Activated T-cell treated with anti-CD3 and anti-CD28 coated beads, Interleukin-2, amount 50 U/mL, for 4 hours (primary cell): ENCODE data around the gene ZFYVE28. TPM values are rescaled to one million over a fixed set of nuclear protein-coding genes. Genes with fewer than 3 reads are reported as not detected.

Experiments used
- ATAC-seq, 2 donors: fragments of 200-7000 bp; cut with Tn5 transposase; one replicate each; pipeline ENCODE4 v1.10.0; 2021
- DNase-seq: peaks from one replicate; pipeline ENCODE4 v3.0.0-alpha.2; 2020
- H3K27me3 Mint-ChIP-seq: one replicate; pipeline ENCODE4 v1.8.0; 2021; ENCODE audit warnings: low read depth, mixed read lengths
- H3K36me3 Mint-ChIP-seq: one replicate; pipeline ENCODE4 v1.8.0; 2022; ENCODE audit warnings: mixed read lengths; ENCODE audit not compliant: insufficient read depth
- H3K4me1 Mint-ChIP-seq: one replicate; pipeline ENCODE4 v1.8.0; 2021; ENCODE audit warnings: low read depth, mixed read lengths
- H3K4me3 Mint-ChIP-seq: one replicate; pipeline ENCODE4 v1.8.0; 2021; ENCODE audit warnings: mild to moderate bottlenecking, moderate library complexity, mixed read lengths
- H3K9me3 Mint-ChIP-seq: one replicate; pipeline ENCODE4 v1.8.0; 2021; ENCODE audit warnings: mixed read lengths
- total RNA-seq, 3 donors: library from RNA; stranded (reverse); gene quantifications; one replicate each; pipeline ENCODE4 v1.2.1, GENCODE V29; 2021

Gene ZFYVE28
- total RNA-seq, 3 donors from 2014 or later, result 7.0 to 10.1 (median 7.1) TPM

DNA sequence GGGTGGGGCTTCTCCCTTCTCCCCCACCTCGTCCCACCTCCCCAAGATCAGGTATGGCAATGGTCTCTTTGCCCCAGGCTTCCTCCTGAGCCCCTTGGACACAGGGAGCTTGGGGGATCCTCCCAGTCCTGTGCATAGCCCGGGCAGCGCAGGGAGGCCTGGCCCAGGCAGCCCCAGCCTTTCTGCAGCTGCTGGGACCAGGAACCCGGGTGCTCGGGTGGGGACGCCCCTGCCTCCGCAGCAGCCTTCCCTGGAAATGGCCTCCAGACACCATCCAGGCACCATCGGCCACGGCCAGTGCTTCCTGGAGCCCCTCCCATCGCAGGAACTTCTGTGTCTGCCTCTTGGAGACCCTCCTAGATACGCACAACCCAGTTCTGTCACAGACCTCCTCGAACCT lies 150.6 kb downstream of the ZFYVE28 start:
- Mint-ChIP-seq H3K36me3 (no peaks in the 10 kb centered on the region), H3K4me1 (peaks cover 3% of the 10 kb centered on the region), H3K27me3 (no peaks in the 10 kb centered on the region), H3K9me3 (no peaks in the 10 kb centered on the region), H3K4me3 (no peak overlapping the region)
- DNase-seq (no peak), ATAC-seq (no peak)

DNA sequence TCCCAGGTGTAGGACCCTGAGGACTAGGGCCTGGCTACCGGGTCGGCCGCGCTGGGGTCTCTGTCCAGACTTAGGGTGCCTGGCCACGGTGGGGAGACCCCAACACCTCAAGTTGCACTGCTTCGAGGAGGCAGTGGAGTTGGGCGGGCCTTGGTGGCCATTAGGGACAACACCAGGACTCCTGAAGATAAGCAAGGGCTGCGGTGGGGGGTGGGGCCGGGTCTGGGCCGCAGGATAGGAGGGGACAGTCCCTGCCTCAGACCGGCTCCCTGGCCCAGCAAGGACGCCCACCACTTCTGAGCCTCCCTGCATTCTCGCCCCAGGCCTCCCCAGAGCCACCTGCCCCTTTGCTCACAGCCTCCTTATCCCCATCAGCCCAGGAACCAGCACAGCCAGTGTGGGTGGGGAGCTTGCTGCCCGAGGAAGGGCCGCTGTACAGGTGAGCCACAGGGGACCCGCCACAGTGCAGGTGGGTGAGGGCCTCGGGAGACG lies 151.1 kb downstream of the ZFYVE28 start:
- H3K27me3 Mint-ChIP-seq, result no peaks in the 10 kb centered on the region
- ATAC-seq (no peak), DNase-seq (no peak)
- no peaks in the 10 kb centered on the region for H3K9me3 Mint-ChIP-seq
- no peaks in the 10 kb centered on the region for H3K36me3 Mint-ChIP-seq
- H3K4me3 Mint-ChIP-seq, result no peak overlapping the region
- peaks cover 3% of the 10 kb centered on the region for H3K4me1 Mint-ChIP-seq

DNA sequence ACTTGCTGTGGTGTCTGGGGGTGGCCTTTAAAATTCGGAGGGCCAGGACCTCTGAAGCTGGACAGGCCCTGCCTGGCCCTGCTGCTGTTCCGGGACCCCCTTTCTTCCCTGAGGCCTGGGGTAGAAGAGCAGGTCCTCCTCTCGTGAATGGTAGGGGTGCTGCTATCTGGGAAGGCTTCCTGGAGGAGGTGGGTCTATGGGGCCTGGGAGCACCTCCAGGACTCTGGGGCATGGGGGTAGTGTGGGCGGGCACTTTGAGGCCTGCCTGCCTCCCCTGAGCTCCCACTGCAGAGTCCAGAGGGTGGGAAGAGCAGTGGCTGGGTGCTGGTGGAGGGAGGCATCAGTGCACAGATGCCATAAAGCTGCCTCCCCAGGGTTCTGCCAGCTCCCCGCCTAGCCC lies 151.6 kb downstream of the ZFYVE28 start:
- H3K4me1 Mint-ChIP-seq, result peaks cover 3% of the 10 kb centered on the region
- ATAC-seq (no peak), DNase-seq (no peak)
- H3K36me3 Mint-ChIP-seq, result no peaks in the 10 kb centered on the region
- no peak overlapping the region for H3K4me3 Mint-ChIP-seq
- H3K27me3 Mint-ChIP-seq, result no peaks in the 10 kb centered on the region
- H3K9me3 Mint-ChIP-seq, result no peaks in the 10 kb centered on the region

DNA sequence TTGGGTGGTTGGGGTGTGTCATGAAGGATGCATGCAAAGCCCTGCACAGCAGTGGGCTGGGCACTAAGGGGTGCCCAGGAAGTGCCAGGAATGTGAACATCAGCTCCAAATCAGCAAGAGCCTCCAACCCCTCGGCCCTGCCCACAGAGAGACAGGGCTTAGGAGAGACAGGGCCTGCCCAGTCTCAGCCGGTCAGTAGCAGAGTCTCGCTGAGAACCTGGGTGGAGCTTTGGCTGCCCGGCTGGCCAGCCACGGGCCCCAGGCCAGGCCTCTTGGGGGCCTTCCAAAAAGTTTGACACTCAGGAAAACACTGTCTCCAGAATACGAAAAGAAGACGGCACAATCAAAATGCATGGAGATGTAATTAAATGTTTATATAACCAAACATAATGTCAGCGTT lies 152.3 kb downstream of the ZFYVE28 start:
- Mint-ChIP-seq H3K27me3 (no peaks in the 10 kb centered on the region), H3K4me1 (peaks cover 3% of the 10 kb centered on the region), H3K9me3 (no peaks in the 10 kb centered on the region), H3K4me3 (no peak overlapping the region), H3K36me3 (no peaks in the 10 kb centered on the region)
- no peak for DNase-seq
- ATAC-seq, result no peak

DNA sequence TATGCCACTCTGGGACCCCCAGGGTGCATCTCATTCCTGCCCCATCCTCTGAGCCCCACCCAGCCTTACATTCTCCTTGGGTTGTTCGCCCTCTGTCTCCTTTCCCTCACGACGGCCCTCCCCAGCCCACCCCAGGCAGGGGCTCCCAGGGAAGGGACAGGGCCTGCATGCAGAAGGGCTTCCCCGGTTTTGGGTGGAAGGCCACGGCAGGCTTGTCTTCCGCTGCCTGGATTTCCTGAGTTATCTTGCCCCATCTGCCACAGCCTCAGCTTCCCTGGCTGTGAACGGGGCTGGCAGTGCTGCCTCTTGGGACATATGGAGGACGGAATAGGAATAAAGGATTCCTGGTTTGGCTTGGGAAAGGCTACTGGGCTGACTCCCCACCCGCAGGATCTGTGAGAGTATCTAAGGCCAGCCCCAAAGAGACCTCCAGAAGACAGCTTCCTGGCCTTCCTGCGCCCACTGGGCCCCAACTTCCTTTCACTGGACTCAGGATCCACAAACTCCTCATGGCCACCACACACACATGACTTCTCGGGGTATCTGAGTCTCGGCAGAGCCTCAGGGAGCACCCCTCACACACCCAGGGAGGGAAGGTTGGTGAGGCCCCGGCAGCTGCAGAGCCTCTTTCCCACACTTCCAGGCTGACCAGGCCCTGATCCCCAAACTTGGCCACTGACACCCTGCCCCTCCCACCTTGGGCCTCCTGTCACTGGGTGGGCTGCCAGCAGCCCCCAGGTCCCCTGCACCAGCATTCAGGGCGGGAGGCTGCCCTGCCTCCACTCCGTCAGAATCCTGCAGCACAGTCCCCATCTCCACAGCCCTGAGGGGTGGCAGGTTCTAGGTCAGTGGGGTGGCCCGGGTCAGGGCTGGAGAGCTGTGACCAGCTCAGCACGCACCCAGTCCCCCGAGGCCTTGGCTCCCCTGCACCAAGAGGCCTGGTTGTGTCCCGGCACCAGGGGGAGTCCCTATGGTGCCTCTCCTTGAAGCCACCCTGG lies 153.0 kb downstream of the ZFYVE28 start:
- no peak overlapping the region for H3K4me3 Mint-ChIP-seq

DNA sequence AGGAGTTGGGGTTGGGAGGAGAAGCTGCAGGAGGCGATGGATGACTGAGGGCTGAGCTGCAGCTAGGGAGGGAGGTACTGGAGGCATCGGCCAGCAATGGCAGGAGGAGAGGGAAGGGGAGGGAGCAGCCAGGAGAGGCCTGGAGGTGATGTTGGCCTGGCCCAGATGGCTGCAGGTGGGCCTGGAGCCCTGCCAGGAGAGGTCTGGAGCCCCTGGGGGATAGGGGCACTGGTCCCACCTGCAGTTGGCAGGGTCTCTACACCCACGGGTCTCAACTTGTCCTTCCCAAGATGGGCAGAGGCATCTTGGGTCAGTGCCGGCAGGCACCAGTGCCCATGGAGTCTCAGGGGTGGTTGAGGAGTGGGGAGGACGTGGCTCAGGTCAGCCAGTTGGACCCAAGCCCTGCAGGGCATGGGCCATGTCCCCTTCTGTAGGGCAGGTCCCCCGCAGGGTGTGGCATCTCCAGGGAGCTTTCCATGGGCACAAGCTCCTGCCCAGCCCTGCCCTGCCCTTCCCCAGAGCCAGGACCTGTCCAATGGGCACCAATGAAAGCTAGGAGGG lies 153.9 kb downstream of the ZFYVE28 start:
- peaks cover 3% of the 10 kb centered on the region for H3K4me1 Mint-ChIP-seq
- no peak overlapping the region for H3K4me3 Mint-ChIP-seq
- no peaks in the 10 kb centered on the region for H3K9me3 Mint-ChIP-seq
- DNase-seq, result no peak
- ATAC-seq, result no peak
- no peaks in the 10 kb centered on the region for H3K27me3 Mint-ChIP-seq
- H3K36me3 Mint-ChIP-seq, result no peaks in the 10 kb centered on the region

More for the DNA sequence above, 153.0 kb downstream of the ZFYVE28 start:
- Mint-ChIP-seq H3K9me3 (no peaks in the 10 kb centered on the region), H3K27me3 (no peaks in the 10 kb centered on the region), H3K36me3 (no peaks in the 10 kb centered on the region), H3K4me1 (peaks cover 3% of the 10 kb centered on the region)
- DNase-seq, result no peak
- ATAC-seq, result no peak

DNA sequence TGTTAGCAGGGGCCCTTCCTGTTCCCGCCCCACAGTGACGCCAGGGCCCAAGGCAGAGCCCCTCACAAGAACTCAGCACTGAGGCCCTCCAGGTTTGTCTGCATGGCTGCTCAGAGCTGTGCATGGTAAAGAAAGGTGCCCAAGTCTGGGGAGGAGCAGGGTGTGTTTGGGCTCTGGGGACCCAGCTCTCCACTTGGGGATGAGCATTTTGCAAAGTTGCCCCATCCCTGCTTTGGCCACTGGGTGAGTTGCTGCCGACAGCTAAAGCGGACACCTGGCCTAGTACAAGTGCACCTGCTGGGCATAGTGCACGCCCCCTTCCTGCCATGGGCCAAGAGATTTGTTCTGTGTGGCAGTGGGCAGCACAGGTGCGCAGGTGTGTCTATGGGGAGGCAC lies 154.5 kb downstream of the ZFYVE28 start:
- H3K4me1 Mint-ChIP-seq, result peaks cover 3% of the 10 kb centered on the region
- DNase-seq, result no peak
- H3K27me3 Mint-ChIP-seq, result no peaks in the 10 kb centered on the region
- no peaks in the 10 kb centered on the region for H3K36me3 Mint-ChIP-seq
- no peak overlapping the region for H3K4me3 Mint-ChIP-seq
- ATAC-seq, result no peak
- H3K9me3 Mint-ChIP-seq, result no peaks in the 10 kb centered on the region

DNA sequence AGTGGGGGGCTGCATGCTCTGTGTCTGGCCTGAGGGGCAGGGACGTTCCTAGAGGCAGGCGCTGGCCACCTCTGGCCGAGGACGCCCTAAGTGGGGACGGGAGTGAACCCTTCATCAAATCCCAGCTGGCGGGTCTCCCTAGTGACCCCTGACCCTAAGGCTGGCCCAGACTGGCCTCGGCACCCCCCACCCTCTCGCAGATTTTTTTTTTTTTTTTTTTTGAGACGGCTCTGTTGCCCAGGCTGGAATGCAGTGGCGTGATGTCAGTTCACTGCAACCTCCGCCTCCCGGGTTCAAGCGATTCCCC lies 155.5 kb downstream of the ZFYVE28 start:
- no peaks in the 10 kb centered on the region for H3K36me3 Mint-ChIP-seq
- H3K4me1 Mint-ChIP-seq, result peaks cover 3% of the 10 kb centered on the region
- H3K9me3 Mint-ChIP-seq, result no peaks in the 10 kb centered on the region
- H3K27me3 Mint-ChIP-seq, result no peaks in the 10 kb centered on the region
- H3K4me3 Mint-ChIP-seq, result peak overlapping the region; percentile 65
- DNase-seq, result no peak
- ATAC-seq, result no peak

DNA sequence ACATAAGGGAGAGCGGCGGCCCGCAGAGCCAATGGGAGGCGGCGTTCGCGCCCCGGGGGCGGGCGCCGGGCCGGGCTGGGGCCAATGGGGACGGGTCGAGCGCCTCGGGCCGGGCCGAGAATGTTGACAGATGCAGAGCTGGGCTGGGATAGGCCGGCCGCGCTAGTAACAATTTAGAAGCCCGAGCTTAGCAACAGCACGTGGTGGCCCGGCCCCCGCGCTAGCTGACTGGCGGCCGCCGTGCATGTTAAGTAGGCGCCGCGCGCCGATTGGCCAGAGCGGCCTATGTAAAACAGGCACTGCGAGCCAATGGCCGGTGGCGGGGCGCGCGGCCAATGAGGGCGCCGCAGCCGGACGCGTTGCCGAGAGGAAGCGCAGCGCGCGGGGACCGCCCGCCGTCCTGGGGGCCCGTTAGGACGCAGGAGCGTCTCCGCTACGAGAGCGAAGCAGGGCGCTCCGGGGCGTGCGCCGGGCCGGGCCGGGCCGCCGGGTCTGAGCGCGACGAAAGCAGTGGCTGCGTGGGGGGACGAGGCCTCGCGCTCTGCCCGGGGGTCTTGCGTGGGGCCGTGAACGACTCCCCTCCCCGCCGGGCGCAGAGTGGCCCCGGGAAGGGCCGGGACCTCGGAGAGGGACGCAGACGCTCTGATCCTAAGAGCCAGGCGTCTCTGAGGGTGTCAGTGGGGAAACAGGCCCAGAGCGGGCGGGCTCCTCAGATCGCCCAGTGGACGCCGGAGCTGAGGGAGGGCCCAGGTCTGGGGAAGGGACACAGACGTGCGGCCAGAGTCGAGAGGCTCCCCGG lies 156.1 kb downstream of the ZFYVE28 start:
- peak; percentile 91 for ATAC-seq
- Mint-ChIP-seq H3K36me3 (no peaks in the 10 kb centered on the region), H3K27me3 (no peaks in the 10 kb centered on the region), H3K9me3 (no peaks in the 10 kb centered on the region), H3K4me3 (peak overlapping the region; percentile 68), H3K4me1 (peaks cover 3% of the 10 kb centered on the region)
- DNase-seq, result peak; percentile 95

DNA sequence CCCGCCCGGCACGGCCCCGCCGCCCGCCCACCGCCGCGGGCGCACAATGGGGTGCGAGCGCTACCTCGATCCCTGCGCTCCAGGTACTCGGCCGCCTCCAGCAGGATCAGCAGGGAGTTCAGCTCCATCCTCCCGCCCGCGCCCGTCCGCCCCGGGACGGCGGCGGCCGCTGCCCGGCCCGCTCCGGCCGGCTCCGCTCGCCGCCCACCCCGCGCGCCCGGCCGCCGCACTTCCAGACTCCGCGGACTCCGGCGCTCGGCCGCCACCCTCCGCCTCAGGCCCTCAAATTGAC lies 156.6 kb downstream of the ZFYVE28 start, which contains the start of gene MXD4:
Gene MXD4, minus strand, starts transcription at position 257 of the 292 bp plus-strand sequence. Its CDS starts 129 bp downstream, at position 128.
- ATAC-seq (peak; percentile 1 to 2), DNase-seq (no peak)
- Mint-ChIP-seq H3K27me3 (no peaks in the 10 kb centered on the region), H3K4me1 (peaks cover 4% of the 10 kb centered on the region), H3K36me3 (no peaks in the 10 kb centered on the region), H3K4me3 (peak within 1 kb of the TSS; percentile 74), H3K9me3 (no peaks in the 10 kb centered on the region)

DNA sequence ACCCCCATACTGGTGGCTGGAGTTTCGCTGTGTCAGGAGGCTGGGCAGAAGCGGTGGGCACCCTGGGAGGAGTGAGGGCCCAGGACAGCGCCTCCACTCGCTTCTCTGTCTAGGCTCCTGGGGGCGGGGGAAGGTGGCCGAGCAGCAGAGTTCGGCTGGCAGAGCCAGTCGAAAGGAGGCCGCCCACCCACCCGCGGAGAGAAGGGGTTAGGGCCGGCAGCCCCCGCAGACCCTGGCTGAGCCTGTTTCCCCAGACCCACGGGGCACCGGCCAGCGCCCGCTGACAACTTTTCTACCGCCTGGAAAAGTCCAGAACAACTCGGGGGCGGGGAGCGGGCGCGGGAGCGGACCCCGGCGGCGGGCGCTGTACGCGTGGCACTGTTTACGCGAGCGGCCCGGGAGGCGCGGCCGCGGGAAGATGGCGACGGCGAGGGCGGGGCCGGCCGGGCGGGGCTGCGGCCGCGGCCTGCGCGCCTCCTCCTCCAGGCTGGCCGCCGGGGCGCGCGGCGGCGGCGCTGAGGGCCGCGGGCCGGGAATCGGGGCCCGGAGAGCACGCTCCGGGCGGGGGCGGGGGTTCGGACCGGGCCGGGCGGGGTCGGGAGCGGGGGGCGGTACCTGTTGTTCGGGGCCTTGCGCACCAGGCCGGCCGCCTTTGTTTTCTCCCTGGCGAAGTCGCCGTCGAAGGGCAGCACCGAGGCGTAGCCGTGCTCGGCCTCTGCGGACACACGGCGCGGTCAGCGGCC lies 157.2 kb downstream of the ZFYVE28 start:
- peak overlapping the region; percentile 74 for H3K4me3 Mint-ChIP-seq
- peaks cover 5% of the 10 kb centered on the region for H3K4me1 Mint-ChIP-seq
- ATAC-seq, result peak; percentile 44
- DNase-seq, result peak; percentile 27
- no peaks in the 10 kb centered on the region for H3K36me3 Mint-ChIP-seq
- no peaks in the 10 kb centered on the region for H3K27me3 Mint-ChIP-seq
- no peaks in the 10 kb centered on the region for H3K9me3 Mint-ChIP-seq

DNA sequence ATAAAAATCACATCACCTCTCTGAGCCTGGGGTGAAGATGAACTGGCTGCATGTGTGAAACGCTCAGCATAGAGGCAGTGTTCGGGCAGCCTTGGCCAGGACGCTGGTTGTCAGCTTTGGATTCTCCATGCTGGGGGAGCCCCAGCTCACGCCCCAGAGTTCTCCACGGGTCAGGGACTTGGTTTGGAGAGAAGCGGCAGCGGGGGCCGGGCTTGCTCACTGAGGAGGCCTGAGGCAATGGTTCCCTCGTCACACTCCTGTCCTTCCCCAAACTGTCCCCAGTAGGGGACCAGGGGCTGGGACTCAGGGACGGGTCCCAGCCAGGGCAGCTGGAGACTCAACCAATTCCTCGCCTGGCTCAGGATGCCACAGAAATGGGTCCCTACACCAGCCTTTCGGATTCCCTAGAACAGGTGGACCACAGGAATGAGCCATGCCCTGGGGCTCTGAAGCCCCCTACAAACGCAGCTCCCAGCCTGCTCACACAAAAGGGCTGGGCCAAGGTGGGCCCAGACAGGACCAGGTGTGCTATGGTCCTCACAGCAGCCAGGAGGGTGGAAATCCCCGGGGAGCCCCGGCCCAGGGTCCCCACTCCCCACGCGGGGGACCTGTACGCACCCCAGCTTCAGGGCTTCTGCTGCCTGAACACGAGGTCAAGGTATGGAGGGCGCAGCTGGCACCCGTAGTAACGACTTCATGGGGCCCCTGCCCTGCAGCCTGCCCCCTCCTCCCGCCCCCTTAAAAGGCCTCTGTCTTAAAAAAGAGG lies 157.9 kb downstream of the ZFYVE28 start:
- H3K4me3 Mint-ChIP-seq, result peak overlapping the region; percentile 74
- H3K36me3 Mint-ChIP-seq, result no peaks in the 10 kb centered on the region
- H3K27me3 Mint-ChIP-seq, result no peaks in the 10 kb centered on the region
- peaks cover 5% of the 10 kb centered on the region for H3K4me1 Mint-ChIP-seq
- ATAC-seq (no peak), DNase-seq (peak; percentile 3)
- H3K9me3 Mint-ChIP-seq, result no peaks in the 10 kb centered on the region

DNA sequence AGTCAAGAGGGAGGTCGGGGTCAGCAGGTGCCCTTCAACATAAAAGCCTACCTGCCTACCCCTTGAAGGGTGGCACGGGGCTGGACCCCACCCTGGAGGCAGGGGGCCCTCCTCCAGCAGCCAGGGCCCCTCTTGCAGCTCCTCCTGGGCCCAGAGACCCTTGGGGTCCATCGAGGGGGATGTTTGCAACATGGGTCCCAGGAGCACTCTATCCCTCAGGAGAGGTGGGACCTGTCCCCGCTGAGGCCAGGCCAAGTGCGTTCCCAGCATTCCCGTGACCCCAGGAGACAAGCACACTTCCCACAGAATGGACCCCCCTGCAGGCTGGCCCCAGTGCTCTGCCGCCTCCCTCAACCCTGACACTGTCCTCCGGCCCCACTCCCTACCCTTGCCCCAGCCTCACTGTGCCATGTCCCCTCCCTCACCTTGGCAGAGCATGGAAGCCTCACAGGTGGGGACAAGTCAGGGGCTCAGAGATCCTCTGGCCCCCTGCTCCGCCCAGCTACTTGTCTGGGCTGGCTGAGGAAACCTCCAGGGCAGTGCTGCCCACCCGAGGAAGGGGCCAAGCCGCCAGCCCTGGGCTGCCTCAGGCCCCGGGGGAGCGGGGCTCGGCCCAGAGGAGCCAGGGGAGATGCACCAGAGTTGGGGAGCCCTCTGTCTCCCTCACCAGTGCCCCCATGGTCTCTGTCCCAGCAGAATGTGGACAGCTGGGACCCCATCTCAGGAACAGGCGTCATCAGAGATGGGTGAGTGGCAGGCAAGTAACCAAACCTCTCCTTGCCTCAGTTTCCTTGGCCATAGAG lies 158.7 kb downstream of the ZFYVE28 start:
- Mint-ChIP-seq H3K9me3 (no peaks in the 10 kb centered on the region), H3K4me1 (peaks cover 7% of the 10 kb centered on the region), H3K4me3 (peak overlapping the region; percentile 43), H3K36me3 (peaks cover 2% of the 10 kb centered on the region), H3K27me3 (no peaks in the 10 kb centered on the region)
- ATAC-seq (no peak), DNase-seq (peak; percentile 4)
